H1 (cell line): ENCODE measurements around the gene TMEM258.
A peak's percentile ranks its signal among the peaks of the same experiment; 100 is the strongest.

ENCODE experiments used
- CTCF ChIP-seq, 3 experiments: IDR thresholded peaks; 1 replicate in 2 of 3; 2 replicates in 1 of 3; pipeline versions ENCODE4 v1.5.1 to v1.6.1; 2011; ENCODE audit warnings: low read length in 3 of 3, mild to moderate bottlenecking in 3 of 3, inconsistent platforms in 2 of 3, low read depth in 1 of 3, moderate library complexity in 1 of 3; ENCODE audit not compliant: insufficient read depth in 1 of 3; ENCODE audit errors: control extremely low read depth in 1 of 3
- EZH2 ChIP-seq: fragments of 200-600 bp; sonication (generic); IDR thresholded peaks from 2 replicates; pipeline ENCODE4 v1.7.1; 2012; ENCODE audit warnings: low read depth, mild to moderate bottlenecking, moderate library complexity, low read length, inconsistent platforms; ENCODE audit not compliant: severe bottlenecking
- GABPA ChIP-seq: IDR thresholded peaks from 2 replicates; pipeline ENCODE4 v1.6.1; 2011; ENCODE audit warnings: mild to moderate bottlenecking, low read length, moderate library complexity, borderline replicate concordance; ENCODE audit not compliant: insufficient read depth
- JUND ChIP-seq: IDR thresholded peaks from 2 replicates; pipeline ENCODE4 v1.6.1; 2011; ENCODE audit warnings: mild to moderate bottlenecking, improper control_type of control experiment, low read length
- POLR2A ChIP-seq, 2 experiments: IDR thresholded peaks; 1 replicate in 1 of 2; 2 replicates in 1 of 2; pipeline ENCODE4 v1.6.1; 2011; ENCODE audit warnings: low read depth in 2 of 2, low read length in 2 of 2, mild to moderate bottlenecking in 2 of 2; ENCODE audit errors: control extremely low read depth in 1 of 2
- POU5F1 ChIP-seq: IDR thresholded peaks from 2 replicates; pipeline ENCODE4 v1.6.1; 2011; ENCODE audit warnings: low read depth, mild to moderate bottlenecking, low read length, moderate library complexity
- RXRA ChIP-seq: IDR thresholded peaks from 2 replicates; pipeline ENCODE4 v1.6.1; 2011; ENCODE audit warnings: low read depth, mild to moderate bottlenecking, low read length, moderate library complexity; ENCODE audit not compliant: insufficient read depth
- SIN3A ChIP-seq, 2 experiments: IDR thresholded peaks in 1 of 2; conservative IDR thresholded peaks in 1 of 2; 2 replicates each; pipeline ENCODE4 v1.6.1; 2011 to 2012; ENCODE audit warnings: low read length in 2 of 2, improper control_type of control experiment in 1 of 2, low read depth in 1 of 2, mild to moderate bottlenecking in 1 of 2
- SUZ12 ChIP-seq: fragments of 200-600 bp; sonication (generic); IDR thresholded peaks from 2 replicates; pipeline ENCODE4 v1.6.1; 2012; ENCODE audit warnings: mild to moderate bottlenecking, inconsistent platforms, low read length, moderate library complexity, mixed read lengths
- YY1 ChIP-seq: IDR thresholded peaks from 2 replicates; pipeline ENCODE4 v1.6.1; 2011; ENCODE audit warnings: low read depth, mild to moderate bottlenecking, low read length

- TF ChIP-seq CTCF (IDR thresholded peaks at IDR 0.05; ENCODE audit: control extremely low read depth in 1 of 3, insufficient read depth in 1 of 3, low read depth in 1 of 3, low read length in 3 of 3), result peak in 2 of 3 experiments; percentile 6 to 9; a peak in 2 of 4 replicates
- TF ChIP-seq JUND, result 0 out of 2 replicates have a peak, but pooled peaks have one; percentile 40
- TF ChIP-seq SIN3A (conservative IDR thresholded peaks at IDR 0.05 in 1 of 2, IDR thresholded peaks at IDR 0.05 in 1 of 2; ENCODE audit: low read depth in 1 of 2, low read length in 2 of 2), result 0 out of 4 replicates have a peak, but pooled peaks of 1 of the 2 experiments have one; percentile 16
- TF ChIP-seq YY1, result no peak
- no peak for TF ChIP-seq GABPA
- no peak for TF ChIP-seq POU5F1
- no peak for TF ChIP-seq EZH2
- TF ChIP-seq SUZ12, result no peak
- TF ChIP-seq RXRA, result no peak
- TF ChIP-seq POLR2A (IDR thresholded peaks at IDR 0.05; ENCODE audit: control extremely low read depth in 1 of 2, low read depth in 2 of 2, low read length in 2 of 2), result peak; percentile 64 to 73
These were observed 576 bp downstream of the TMEM258 start for GRCh38 chr11:61791737-61792309.
